ENCODE results near the gene TBCD.

DNA sequence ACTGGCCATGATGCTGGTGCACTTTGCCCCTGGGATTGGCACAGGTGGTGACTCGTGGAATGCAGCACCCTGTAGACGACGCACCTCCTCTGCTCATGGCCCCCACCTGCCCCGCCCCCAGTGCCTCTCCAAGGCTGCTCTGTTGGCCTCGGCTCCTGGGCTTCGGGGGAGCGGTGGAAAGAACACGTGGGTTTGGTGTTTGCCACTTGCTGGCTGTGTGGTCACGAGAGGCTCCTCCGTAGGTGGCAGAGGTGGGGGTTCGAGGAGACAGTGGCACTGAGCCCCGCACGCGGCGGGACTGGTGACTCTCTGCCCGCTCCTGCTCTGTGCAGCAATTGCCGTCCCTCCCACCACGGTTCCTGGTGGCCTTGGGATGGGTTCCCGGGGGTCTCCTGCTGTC lies 170.8 kb downstream of the TBCD start:
- TF ChIP-seq EP300 (IDR thresholded peaks at IDR 0.05) (no peak), JUN (IDR thresholded peaks at IDR 0.05) (no peak), SMC3 (IDR thresholded peaks at IDR 0.05) (no peak), RNF2 (IDR thresholded peaks at IDR 0.05; ENCODE audit: borderline replicate concordance, low read depth) (no peak), JUNB (IDR thresholded peaks at IDR 0.05) (no peak), RFX5 (IDR thresholded peaks at IDR 0.05) (no peak)
- TF ChIP-seq, protein P1, sequence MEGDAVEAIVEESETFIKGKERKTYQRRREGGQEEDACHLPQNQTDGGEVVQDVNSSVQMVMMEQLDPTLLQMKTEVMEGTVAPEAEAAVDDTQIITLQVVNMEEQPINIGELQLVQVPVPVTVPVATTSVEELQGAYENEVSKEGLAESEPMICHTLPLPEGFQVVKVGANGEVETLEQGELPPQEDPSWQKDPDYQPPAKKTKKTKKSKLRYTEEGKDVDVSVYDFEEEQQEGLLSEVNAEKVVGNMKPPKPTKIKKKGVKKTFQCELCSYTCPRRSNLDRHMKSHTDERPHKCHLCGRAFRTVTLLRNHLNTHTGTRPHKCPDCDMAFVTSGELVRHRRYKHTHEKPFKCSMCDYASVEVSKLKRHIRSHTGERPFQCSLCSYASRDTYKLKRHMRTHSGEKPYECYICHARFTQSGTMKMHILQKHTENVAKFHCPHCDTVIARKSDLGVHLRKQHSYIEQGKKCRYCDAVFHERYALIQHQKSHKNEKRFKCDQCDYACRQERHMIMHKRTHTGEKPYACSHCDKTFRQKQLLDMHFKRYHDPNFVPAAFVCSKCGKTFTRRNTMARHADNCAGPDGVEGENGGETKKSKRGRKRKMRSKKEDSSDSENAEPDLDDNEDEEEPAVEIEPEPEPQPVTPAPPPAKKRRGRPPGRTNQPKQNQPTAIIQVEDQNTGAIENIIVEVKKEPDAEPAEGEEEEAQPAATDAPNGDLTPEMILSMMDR (IDR thresholded peaks at IDR 0.05): no peak
- TF ChIP-seq, protein P2, sequence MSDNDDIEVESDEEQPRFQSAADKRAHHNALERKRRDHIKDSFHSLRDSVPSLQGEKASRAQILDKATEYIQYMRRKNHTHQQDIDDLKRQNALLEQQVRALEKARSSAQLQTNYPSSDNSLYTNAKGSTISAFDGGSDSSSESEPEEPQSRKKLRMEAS (IDR thresholded peaks at IDR 0.05): no peak
- TF ChIP-seq, protein P3, sequence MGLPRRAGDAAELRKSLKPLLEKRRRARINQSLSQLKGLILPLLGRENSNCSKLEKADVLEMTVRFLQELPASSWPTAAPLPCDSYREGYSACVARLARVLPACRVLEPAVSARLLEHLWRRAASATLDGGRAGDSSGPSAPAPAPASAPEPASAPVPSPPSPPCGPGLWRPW (IDR thresholded peaks at IDR 0.05): no peak
- TF ChIP-seq, protein P4, sequence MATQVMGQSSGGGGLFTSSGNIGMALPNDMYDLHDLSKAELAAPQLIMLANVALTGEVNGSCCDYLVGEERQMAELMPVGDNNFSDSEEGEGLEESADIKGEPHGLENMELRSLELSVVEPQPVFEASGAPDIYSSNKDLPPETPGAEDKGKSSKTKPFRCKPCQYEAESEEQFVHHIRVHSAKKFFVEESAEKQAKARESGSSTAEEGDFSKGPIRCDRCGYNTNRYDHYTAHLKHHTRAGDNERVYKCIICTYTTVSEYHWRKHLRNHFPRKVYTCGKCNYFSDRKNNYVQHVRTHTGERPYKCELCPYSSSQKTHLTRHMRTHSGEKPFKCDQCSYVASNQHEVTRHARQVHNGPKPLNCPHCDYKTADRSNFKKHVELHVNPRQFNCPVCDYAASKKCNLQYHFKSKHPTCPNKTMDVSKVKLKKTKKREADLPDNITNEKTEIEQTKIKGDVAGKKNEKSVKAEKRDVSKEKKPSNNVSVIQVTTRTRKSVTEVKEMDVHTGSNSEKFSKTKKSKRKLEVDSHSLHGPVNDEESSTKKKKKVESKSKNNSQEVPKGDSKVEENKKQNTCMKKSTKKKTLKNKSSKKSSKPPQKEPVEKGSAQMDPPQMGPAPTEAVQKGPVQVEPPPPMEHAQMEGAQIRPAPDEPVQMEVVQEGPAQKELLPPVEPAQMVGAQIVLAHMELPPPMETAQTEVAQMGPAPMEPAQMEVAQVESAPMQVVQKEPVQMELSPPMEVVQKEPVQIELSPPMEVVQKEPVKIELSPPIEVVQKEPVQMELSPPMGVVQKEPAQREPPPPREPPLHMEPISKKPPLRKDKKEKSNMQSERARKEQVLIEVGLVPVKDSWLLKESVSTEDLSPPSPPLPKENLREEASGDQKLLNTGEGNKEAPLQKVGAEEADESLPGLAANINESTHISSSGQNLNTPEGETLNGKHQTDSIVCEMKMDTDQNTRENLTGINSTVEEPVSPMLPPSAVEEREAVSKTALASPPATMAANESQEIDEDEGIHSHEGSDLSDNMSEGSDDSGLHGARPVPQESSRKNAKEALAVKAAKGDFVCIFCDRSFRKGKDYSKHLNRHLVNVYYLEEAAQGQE (IDR thresholded peaks at IDR 0.05): no peak
- TF ChIP-seq, protein P5, sequence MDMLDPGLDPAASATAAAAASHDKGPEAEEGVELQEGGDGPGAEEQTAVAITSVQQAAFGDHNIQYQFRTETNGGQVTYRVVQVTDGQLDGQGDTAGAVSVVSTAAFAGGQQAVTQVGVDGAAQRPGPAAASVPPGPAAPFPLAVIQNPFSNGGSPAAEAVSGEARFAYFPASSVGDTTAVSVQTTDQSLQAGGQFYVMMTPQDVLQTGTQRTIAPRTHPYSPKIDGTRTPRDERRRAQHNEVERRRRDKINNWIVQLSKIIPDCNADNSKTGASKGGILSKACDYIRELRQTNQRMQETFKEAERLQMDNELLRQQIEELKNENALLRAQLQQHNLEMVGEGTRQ (IDR thresholded peaks at IDR 0.05): no peak
